Motor neuron (in vitro differentiated cells): ENCODE measurements around the gene EFCAB11. TPM values are rescaled to one million over a fixed set of nuclear protein-coding genes. Genes with fewer than 3 reads are reported as not detected.
A peak's percentile ranks its signal among the peaks of the same experiment; 100 is the strongest.

Experiments used
- ATAC-seq, 8 experiments: fragments of 200-7000 bp; cut with Tn5 transposase; replicated peaks in 6 of 8; 2 replicates each; pipeline ENCODE4 v1.8.0; 2021; ENCODE audit warnings: mild to moderate bottlenecking in 8 of 8, moderate library complexity in 8 of 8
- H3K27ac ChIP-seq, 2 donors: fragments of 250-450 bp; sonication (Bioruptor Pico); 2 replicates each; pipeline ENCODE4 v1.9.0; 2021; ENCODE audit warnings: antibody characterized with exemption in 2 of 2, mild to moderate bottlenecking in 2 of 2, moderate library complexity in 1 of 2
- H3K4me1 ChIP-seq, 2 donors: fragments of 250-450 bp; sonication (Bioruptor Pico); replicated peaks in 1 of 2; 2 replicates each; pipeline ENCODE4 v1.6.1; 2021; ENCODE audit warnings: antibody characterized with exemption in 2 of 2, mild to moderate bottlenecking in 2 of 2, moderate library complexity in 1 of 2
- H3K4me3 ChIP-seq, 5 donors: fragments of 250-450 bp; sonication (Bioruptor Pico); 2 replicates each; pipeline ENCODE4 v1.9.0; 2021; ENCODE audit warnings: antibody characterized with exemption in 5 of 5, mild to moderate bottlenecking in 5 of 5, moderate library complexity in 4 of 5
- WGBS, 10 experiments: fragments of 450-650 bp; shearing (Covaris generic); methylation state at CpG; one replicate each; pipeline ENCODE4 v1.0.0; 2022; 5-methylcytosine and 5-hydroxymethylcytosine counted together
- in situ Hi-C, 9 experiments: fragments of 400-800 bp; cut with MboI; loops; one replicate each; pipeline ENCODE4 v1.15.0; 2021; ENCODE audit warnings: low sequenced_read_pairs in 9 of 9, low pct_unique_long_range_greater_than_20kb in 2 of 9; ENCODE audit not compliant: unreplicated experiment in 9 of 9
- total RNA-seq, 8 experiments: library from RNA; unstranded; fragments of 300-600 nt; gene quantifications; 2 replicates each; pipeline versions ENCODE4 v1.2.3 to v1.2.4, GENCODE V29; 2022

Gene EFCAB11
- total RNA-seq, 8 experiments from 2014 or later = 3.5 to 13.2 (median 8.1) TPM

DNA sequence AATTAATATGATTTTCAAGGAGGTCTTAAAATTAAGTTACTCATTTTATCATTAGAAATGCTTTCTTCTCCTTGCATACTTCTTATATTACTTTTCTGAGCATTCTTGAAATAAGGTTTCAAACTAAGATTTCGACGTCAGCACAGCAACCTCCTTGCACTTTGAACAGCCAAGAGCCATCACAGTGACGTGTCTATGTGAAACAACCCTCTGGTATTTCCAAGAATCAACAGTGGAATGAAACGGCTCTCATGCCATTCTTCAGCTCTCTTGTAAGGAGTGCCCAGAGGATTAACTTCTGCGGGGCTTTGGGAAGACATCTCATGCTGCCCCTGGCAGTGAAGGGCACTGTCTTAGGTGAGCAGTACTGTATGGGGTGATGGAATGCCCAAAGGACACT is 109.2 kb downstream of the EFCAB11 start:
- peak in 2 of 8 experiments; percentile 34 to 42 for ATAC-seq
- Histone ChIP-seq H3K27ac (no peak overlapping the region), H3K4me3 (no peak overlapping the region), H3K4me1 (no peaks in the 10 kb centered on the region)
- 17 to 100% (median 87%) methylated on average over 1 to 5 of the region's 5 CpGs; no CpG with 5 or more reads in 1 of the 10 experiments for WGBS, 10 experiments
- in situ Hi-C loops = no loop called here

GRCh38 chr14:89844508-89844907 is 110.0 kb downstream of the EFCAB11 start:
- Histone ChIP-seq H3K4me1 (no peaks in the 10 kb centered on the region), H3K27ac (no peak overlapping the region), H3K4me3 (no peak overlapping the region)
- WGBS, 10 experiments = 100% methylated on average over 1 of the region's 1 CpG; no CpG with 5 or more reads in 7 of the 10 experiments
- ATAC-seq = no peak
- in situ Hi-C loops = no loop called here

DNA sequence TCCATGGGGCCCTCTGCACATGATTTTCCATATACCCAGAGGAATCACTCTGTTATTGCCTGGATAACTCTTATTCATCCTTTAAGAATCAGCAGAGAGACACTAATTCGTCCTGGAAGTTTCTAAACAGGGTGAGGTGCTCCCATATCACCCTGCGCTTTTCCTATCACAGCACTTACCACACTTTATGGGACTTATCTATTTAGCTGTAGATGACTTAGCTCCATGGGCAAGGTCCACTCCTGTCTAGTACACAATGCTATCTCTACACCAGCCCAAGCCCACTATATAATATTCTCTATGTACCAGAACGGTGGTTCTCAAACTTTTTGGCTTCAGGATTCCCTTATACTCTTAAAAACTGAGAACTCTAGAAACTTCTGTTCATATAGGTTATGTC is 111.7 kb downstream of the EFCAB11 start:
- 69 to 100% (median 93%) methylated on average over 1 to 3 of the region's 3 CpGs; no CpG with 5 or more reads in 1 of the 10 experiments for WGBS, 10 experiments
- Histone ChIP-seq H3K27ac (no peak overlapping the region), H3K4me1 (no peaks in the 10 kb centered on the region), H3K4me3 (no peak overlapping the region)
- in situ Hi-C loops = no loop called here
- ATAC-seq = no peak

- H3K27ac ChIP-seq = no peak overlapping the region
- in situ Hi-C loops = no loop called here
- no peak for ATAC-seq
- no peak overlapping the region for H3K4me3 ChIP-seq
- WGBS, 10 experiments = 84 to 100% (median 97%) methylated on average over 1 to 6 of the region's 6 CpGs; no CpG with 5 or more reads in 2 of the 10 experiments
- no peaks in the 10 kb centered on the region for H3K4me1 ChIP-seq
Observed at GRCh38 chr14:89841851-89842250, 112.7 kb downstream of the EFCAB11 start.

DNA sequence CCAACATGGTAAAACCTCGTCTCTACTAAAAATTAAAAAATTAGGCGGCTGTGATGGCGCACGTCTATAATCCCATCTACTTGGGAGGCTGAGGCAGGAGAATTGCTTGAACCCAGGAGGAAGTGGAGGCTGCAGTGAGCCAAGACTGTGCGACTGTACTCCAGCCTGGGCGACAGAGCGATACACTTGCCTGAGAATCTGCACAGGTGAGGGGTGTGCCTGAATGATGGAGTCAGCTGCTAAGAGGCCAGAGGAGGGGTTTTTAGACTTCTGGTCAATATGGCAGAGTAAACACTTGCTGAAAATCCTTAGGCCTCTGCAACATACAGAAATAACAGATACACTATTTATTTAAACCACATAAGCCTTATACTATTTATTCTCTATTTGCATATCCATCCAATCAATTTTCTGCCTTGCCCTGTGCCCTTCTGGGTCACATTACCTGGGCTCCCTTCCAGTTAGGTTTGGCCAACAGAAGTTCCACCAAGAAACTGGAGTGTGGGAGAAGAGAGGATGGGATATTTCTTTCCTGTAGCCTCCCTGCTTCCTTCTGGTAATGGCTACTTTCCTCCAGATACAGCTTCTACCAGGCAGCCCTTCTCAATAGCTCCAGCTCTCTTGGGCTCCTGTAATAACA is 117.6 kb downstream of the EFCAB11 start:
- in situ Hi-C loops = no loop called here
- no peak for ATAC-seq
- peaks cover 0 to 3% of the 10 kb centered on the region in 2 donors for H3K4me1 ChIP-seq
- H3K4me3 ChIP-seq = no peak overlapping the region
- no peak overlapping the region for H3K27ac ChIP-seq
- 90 to 100% (median 98%) methylated on average over 1 to 5 of the region's 7 CpGs; no CpG with 5 or more reads in 6 of the 10 experiments for WGBS, 10 experiments

GRCh38 chr14:89833661-89834060 is 120.9 kb downstream of the EFCAB11 start:
- in situ Hi-C loops = no loop called here
- Histone ChIP-seq H3K4me1 (peaks cover 0 to 3% of the 10 kb centered on the region in 2 donors), H3K27ac (no peak overlapping the region), H3K4me3 (no peak overlapping the region)
- ATAC-seq = no peak

GRCh38 chr14:89833120-89833532 is 121.4 kb downstream of the EFCAB11 start:
- Histone ChIP-seq H3K4me3 (no peak overlapping the region), H3K27ac (no peak overlapping the region), H3K4me1 (peaks cover 0 to 3% of the 10 kb centered on the region in 2 donors)
- in situ Hi-C loops = no loop called here
- ATAC-seq = no peak
- 48 to 100% (median 78%) methylated on average over 2 to 3 of the region's 3 CpGs for WGBS, 10 experiments

DNA sequence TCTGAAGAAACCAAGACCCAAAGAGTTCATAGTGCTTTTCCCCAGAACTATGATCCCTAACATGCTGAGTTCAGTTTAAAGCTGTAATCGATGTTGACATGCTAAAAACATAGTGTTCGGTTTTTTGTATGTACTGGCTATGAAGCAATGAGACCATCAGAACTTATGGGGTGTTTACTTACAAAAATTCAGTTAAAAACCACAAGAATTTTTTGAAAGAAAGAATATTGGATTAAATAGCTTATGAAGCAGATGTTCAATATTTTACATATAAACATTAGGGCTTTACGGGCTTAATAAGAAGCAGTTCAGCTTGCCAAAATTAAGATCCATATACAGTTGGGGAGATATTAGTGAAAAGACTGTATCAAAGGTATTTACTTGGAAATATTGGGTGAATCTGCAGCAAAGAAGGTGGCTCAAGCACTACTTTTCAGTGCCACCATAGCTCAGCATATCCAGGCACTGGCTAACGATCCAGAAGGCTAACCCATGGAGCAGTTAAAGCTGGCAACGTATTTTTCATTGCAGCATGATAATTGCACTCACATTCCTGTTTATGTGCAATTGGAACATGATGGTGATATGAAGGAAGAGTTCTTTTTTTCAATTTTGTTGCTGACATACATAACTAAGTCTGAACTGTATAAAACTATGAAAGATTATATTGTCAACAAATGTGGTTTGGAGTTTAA is 125.9 kb downstream of the EFCAB11 start:
- WGBS, 10 experiments = 14 to 100% (median 90%) methylated on average over 2 to 5 of the region's 5 CpGs
- in situ Hi-C loops = no loop called here
- H3K4me3 ChIP-seq = no peak overlapping the region
- no peaks in the 10 kb centered on the region for H3K4me1 ChIP-seq
- ATAC-seq = no peak
- H3K27ac ChIP-seq = no peak overlapping the region

- no peak overlapping the region for H3K4me3 ChIP-seq
- H3K27ac ChIP-seq = no peak overlapping the region
- H3K4me1 ChIP-seq = no peaks in the 10 kb centered on the region
- no peak for ATAC-seq
- WGBS, 10 experiments = 85 to 100% (median 93%) methylated on average over 2 to 7 of the region's 7 CpGs; no CpG with 5 or more reads in 1 of the 10 experiments
- in situ Hi-C loops = no loop called here
Observed at GRCh38 chr14:89827265-89827664, 127.3 kb downstream of the EFCAB11 start.

- H3K27ac ChIP-seq = no peak overlapping the region
- no peak overlapping the region for H3K4me3 ChIP-seq
- in situ Hi-C loops = no loop called here
- ATAC-seq = no peak
- no peaks in the 10 kb centered on the region for H3K4me1 ChIP-seq
- 83 to 100% (median 93%) methylated on average over 1 to 3 of the region's 3 CpGs; no CpG with 5 or more reads in 5 of the 10 experiments for WGBS, 10 experiments
Observed at GRCh38 chr14:89826596-89826995, 127.9 kb downstream of the EFCAB11 start.

DNA sequence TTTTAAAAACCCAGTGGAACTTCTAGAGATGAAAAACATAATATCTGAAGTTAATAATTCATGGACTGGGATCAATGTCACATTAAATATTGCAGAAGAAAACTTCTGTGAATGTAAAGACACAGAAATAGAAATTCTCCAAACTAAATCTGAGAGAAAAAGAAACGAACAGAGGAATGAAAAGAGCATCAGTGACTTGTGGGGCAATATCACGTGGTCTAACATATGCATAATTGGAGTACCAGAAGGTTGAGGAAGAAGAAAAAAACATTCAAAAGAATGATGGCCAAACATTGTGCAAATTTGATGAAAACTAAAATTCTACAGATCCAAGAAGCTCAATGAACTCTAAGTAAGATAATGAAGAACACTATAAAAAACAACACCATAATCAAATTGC is 130.8 kb downstream of the EFCAB11 start:
- no peak for ATAC-seq
- WGBS, 10 experiments = 15 to 96% (median 69%) methylated on average over 2 of the region's 2 CpGs

GRCh38 chr14:89814126-89814525 is 140.4 kb downstream of the EFCAB11 start:
- Histone ChIP-seq H3K4me1 (no peaks in the 10 kb centered on the region), H3K27ac (no peak overlapping the region), H3K4me3 (no peak overlapping the region)
- in situ Hi-C loops = no loop called here
- ATAC-seq = no peak
- WGBS, 10 experiments = 50 to 100% (median 94%) methylated on average over 1 to 9 of the region's 11 CpGs; no CpG with 5 or more reads in 1 of the 10 experiments

More for the DNA sequence above, 130.8 kb downstream of the EFCAB11 start:
- Histone ChIP-seq H3K4me1 (no peaks in the 10 kb centered on the region), H3K27ac (no peak overlapping the region), H3K4me3 (no peak overlapping the region)
- in situ Hi-C loops = no loop called here

DNA sequence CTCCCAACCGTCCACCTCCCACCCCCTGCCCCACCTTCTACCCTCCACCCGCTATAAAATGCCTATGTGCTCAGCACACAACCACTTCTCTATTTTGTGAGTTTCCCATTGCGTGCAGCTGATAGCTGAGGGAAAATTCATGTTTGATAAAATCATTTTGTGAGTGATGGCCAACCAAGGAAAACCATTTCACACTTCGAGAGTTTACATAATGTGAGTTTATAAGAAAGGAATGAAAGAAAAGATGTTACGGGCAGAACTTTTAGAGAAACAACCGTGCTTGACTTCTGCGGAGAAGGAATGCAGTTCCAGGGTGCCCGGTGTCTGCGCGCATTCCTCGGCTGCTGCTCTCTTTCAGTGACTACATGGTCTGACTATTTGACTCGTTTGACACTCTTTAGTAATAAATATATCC is 140.9 kb downstream of the EFCAB11 start:
- peak in 4 of 8 experiments; percentile 23 to 70 (median 33) for ATAC-seq
- in situ Hi-C loops = no loop called here
- H3K27ac ChIP-seq = no peak overlapping the region
- no peaks in the 10 kb centered on the region for H3K4me1 ChIP-seq
- H3K4me3 ChIP-seq = no peak overlapping the region
- 0 to 85% (median 66%) methylated on average over 2 to 11 of the region's 12 CpGs; no CpG with 5 or more reads in 1 of the 10 experiments for WGBS, 10 experiments
